Loucy (cell line): Measurements from ENCODE around the gene UGP2.

Source experiments
- EZH2phosphoT487 ChIP-seq: fragments of 200-600 bp; IDR thresholded peaks from 2 replicates; pipeline ENCODE4 v1.6.1; 2018; ENCODE audit warnings: antibody characterized with exemption, mild to moderate bottlenecking, moderate library complexity, borderline replicate concordance
- TF ChIP-seq, protein P1 (sequence below): fragments of 200-600 bp; sonication (generic); conservative IDR thresholded peaks from 2 replicates; pipeline ENCODE4 v1.5.1; 2014; ENCODE audit warnings: mild to moderate bottlenecking, antibody characterized with exemption, low read length

DNA sequence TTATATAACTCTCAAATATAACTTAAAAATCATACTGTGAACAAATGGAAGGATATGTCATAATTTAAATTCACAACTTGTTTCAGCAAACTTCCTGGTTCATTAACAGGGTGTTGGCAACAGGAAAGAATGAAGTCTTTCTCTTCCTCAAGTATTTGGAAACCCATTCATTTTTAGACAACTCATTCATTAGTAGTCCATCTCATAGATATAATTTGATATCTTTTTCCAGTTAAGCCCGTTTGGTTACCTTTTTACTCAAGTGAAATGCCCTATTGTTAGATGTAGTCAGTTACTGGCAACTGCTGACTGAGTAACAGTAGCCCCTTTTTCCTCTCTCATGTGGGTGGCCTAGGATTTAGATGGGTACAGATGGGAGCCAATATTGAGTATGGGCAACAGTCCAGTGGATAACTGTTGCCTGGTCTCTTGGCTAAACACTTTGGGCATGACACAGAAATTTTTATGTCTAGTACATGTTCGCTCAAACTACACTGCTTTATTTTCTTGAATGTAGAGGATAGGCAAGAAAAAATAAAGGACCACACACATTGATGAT, 4.6 kb upstream of the UGP2 start:
- TF ChIP-seq, protein P1, sequence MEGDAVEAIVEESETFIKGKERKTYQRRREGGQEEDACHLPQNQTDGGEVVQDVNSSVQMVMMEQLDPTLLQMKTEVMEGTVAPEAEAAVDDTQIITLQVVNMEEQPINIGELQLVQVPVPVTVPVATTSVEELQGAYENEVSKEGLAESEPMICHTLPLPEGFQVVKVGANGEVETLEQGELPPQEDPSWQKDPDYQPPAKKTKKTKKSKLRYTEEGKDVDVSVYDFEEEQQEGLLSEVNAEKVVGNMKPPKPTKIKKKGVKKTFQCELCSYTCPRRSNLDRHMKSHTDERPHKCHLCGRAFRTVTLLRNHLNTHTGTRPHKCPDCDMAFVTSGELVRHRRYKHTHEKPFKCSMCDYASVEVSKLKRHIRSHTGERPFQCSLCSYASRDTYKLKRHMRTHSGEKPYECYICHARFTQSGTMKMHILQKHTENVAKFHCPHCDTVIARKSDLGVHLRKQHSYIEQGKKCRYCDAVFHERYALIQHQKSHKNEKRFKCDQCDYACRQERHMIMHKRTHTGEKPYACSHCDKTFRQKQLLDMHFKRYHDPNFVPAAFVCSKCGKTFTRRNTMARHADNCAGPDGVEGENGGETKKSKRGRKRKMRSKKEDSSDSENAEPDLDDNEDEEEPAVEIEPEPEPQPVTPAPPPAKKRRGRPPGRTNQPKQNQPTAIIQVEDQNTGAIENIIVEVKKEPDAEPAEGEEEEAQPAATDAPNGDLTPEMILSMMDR: no peak
- no peak for TF ChIP-seq EZH2phosphoT487
